Skin of body (tissue), 2 donors: Measurements from ENCODE around the gene SMAD1. TPM values are rescaled to one million over a fixed set of nuclear protein-coding genes. Genes with fewer than 3 reads are reported as not detected.
A peak's percentile ranks its signal among the peaks of the same experiment; 100 is the strongest.
"Not testable (repeated sequence)": the region's sequence is repeated elsewhere in the genome, so short reads cannot be mapped to it uniquely, and the experiment has no call there.

Source experiments
- DNase-seq: peaks from one replicate; lab custom pipeline; 2025; lab: John Stamatoyannopoulos, UW
- total RNA-seq: library from RNA; depleted of rRNA; stranded (reverse); fragments of >200 nt; gene quantifications from one replicate; pipeline ENCODE4 v1.2.3, GENCODE V29; 2014

Gene SMAD1
- total RNA-seq, 1 donor from 2014 or later, result 50.1 TPM

DNA sequence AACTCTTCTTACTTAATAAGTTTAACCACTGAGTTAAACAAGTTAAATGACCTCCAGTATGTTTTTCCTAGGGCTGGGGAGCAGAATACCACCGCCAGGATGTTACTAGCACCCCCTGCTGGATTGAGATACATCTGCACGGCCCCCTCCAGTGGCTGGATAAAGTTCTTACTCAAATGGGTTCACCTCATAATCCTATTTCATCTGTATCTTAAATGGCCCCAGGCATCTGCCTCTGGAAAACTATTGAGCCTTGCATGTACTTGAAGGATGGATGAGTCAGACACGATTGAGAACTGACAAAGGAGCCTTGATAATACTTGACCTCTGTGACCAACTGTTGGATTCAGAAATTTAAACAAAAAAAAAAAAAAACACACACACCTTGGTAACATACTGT is 76.1 kb downstream of the SMAD1 start:
- DNase-seq, result peak; percentile 29

- no peak for DNase-seq
Measured at GRCh38 chr4:145563293-145563985, 81.8 kb downstream of the SMAD1 start.

DNA sequence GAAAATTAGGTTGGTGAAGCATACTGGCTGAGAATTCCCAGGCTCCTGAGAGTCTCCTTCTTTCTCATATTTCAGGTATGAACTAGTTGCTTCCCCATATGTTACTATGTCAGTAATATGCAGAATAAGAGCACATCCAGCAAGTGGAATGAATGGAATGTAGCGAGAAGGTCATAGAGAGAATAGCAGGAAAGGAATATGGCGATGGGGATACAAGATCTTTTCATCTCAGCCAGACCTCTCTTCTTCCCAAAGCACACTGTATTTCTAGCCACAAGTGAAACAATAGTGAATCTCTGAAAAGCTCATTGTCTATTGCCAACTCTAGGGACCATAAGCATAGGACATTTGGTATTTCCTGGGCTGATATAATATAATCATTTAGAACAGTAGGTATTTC is 82.9 kb downstream of the SMAD1 start:
- DNase-seq, result no peak

DNA sequence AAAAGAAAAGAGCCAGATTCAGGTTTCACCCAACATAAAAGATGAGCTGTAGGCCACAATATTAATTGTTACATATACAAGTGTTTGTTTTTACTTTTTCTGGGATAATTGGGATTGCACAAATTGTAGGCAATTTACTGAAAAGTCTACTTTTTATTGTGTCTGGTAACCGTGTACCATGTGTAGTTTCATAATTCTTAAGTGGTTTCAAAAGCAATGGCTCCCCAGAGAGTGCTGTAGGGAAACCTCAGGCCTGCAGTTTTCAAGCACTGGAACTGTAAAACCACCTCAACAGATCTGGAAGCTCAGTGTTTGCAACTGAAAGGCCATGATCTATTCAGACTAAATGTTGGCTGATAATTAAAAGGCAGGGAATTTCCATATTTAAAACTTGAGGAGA is 83.7 kb downstream of the SMAD1 start:
- no peak for DNase-seq

DNA sequence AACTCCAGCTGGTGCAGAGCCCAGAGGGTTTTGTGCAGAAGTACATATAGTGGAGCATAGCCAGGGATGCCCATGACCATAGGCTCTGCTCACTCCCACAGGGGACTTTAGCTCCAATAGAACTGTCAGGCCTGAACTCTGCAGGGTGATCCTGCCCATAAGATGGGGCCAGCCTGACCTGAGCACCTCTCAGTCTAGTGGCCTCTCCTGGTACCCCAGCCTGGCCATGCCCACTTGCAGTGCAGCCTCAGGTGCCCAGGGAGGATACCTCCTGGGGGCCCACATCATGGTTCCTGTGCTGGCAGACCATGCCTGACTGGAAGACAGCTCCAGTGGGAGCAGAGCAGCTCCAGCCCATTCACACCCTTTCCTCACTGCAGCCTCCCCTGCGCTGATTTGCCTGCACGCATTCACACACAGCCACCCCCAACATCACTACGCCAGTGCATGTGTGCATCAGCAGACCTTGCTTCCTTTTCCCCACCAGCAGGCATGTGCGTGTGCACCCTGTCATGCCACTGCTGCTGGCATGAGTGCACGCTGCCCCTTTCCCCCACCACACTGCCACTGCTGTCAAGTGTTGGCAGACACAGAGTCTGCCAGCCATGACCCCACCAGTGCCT is 84.5 kb downstream of the SMAD1 start:
- no peak for DNase-seq

GRCh38 chr4:145566768-145567167 is 85.1 kb downstream of the SMAD1 start:
- no peak for DNase-seq

- DNase-seq, result no peak
Measured at GRCh38 chr4:145567516-145567915, 85.9 kb downstream of the SMAD1 start.

DNA sequence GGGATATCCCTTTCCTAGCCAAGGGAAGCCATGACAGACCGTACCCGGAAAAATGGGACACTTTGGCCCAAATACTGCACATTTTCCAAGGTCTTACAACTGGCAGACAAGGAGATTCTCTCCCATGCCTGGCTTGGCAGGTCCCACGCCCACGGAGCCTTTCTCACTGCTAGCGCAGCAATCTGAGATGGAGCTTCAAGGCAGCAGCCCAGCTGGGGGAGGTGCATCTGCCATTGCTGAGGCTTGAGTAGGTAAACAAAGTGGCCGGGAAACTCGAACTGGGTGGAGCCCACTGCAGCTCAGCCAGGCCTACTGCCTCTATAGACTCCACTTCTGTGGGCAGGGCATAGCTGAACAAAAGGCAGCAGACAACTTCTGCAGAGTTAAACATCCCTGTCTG is 92.9 kb downstream of the SMAD1 start:
- DNase-seq, result not testable (repeated sequence)

DNA sequence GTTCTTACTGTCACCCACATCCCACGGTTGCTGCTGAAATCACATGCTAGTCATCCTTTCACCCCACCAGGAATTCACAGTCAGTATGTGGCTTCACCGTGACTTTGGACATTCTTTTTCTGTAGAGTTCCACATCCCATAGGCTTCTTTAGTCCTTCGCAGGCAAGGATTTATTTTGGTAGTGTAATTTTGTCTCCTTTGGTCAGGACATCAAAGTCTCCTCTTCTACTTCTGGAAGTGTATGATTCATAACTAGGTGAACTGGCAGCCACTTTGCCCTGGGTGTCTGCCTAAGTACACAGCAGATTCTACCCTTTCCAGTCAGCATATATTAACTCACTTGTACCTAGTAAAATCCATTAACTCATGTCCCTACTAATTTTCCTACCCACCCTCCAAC is 99.3 kb downstream of the SMAD1 start:
- no peak for DNase-seq

DNA sequence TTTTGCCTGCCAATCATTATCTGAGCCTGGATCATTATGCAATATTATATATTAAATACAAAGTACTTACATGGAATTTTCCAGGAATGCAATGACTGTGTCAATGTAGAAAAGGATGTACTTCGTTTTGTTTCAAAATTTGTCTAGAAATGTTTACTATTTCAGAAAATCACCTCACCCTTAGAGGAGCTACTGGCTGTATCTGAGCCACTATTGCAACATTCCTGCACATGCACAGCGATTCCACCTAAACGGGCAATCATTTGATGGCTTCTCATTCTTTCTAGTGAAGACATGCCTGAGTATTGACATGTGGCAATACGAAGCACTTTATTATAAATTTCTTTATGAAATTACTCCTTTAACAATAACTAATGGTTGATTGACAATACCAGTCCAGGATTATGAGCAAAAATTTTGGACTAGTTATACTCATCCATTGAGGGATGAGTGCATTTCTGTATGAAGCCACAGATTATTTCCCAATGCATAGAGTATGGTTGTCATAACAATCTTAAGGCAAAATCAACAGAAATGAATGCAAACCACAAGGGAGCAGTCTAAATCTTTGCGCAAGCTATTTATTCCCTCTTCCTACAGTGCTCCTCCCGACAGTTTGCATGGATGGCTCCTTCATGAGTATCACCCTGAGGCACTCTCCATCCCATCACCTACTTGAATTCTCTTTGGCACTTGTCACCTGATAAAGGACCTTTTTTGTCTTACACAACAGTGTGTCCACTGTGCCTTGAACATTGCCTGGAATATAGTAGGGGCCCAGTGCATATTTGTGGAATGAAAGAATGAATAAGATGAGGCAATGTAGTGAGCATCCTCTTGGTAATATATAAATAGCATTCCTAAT is 101.8 kb downstream of the SMAD1 start:
- DNase-seq, result no peak

- no peak for DNase-seq
Measured at GRCh38 chr4:145587088-145587754, 105.6 kb downstream of the SMAD1 start.

DNA sequence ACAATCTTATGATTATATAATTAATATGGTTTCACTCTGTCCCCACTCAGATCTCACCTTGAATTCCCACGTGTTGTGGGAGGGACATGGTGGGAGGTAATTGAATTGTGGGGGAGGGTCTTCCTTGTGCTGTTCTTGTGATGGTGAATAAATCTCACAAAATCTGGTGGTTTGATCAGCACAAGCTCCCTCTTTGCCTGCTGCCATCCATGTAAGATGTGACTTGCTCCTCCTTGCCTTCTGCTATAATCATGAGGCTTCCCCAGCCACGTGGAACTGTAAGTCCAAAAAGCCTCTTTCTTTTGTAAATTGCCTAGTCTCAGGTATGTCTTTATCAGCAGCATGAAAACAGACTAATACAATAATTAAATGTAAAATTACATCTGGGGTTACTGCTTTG is 107.7 kb downstream of the SMAD1 start:
- DNase-seq, result not testable (repeated sequence)

DNA sequence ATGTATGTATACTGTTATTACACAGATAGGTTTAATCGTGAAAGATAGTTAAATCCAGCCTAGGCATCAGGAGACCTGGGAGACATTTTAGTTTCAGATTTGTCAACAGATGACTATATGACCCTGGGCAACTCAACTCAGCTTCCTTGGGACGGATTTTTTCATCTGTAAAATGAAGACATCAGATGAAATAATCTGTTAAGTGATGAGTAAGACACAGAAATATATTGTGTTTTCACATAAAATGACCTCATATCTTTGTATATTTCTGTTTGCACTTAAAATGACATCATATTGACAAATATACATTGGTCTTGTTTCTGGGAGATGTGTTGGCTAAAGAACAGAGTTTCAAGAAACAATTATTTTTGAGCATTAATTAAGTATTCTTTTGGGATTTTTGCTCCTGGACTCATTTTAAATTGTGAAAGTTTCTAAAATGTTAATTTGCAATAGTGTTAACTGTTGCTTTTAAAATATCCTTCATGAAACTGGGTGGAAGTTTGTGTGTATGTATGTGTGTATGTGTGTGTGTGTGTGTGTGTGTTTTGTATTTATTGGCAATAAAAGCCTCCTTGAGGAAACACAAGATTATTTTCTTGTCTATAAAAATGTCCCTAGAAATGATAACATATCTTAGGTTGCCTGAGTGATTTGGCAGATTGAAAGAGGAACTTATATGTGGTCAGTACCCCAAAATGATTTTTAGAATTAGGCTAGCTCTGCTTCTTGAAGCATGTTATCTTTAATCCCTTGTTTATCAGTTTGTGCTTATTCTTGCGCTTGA is 108.5 kb downstream of the SMAD1 start:
- DNase-seq, result no peak

- DNase-seq, result no peak
Measured at GRCh38 chr4:145602129-145602760, 120.6 kb downstream of the SMAD1 start.

GRCh38 chr4:145605941-145606340 is 124.3 kb downstream of the SMAD1 start:
- no peak for DNase-seq

Other genes starting within 250 kb of the SMAD1 start
- 6.1 TPM for gene MMAA, start 137.5 kb downstream of the SMAD1 start, total RNA-seq
- not detected for gene C4orf51, start 198.3 kb downstream of the SMAD1 start, total RNA-seq